Smooth muscle cell of bladder (primary cell): ENCODE data around the gene POM121L12. TPM values are rescaled to one million over a fixed set of nuclear protein-coding genes. Genes with fewer than 3 reads are reported as not detected.

Experiments used
- total RNA-seq: library from RNA; depleted of rRNA; stranded (reverse); fragments of >200 nt; gene quantifications from 2 replicates; pipeline ENCODE4 v1.2.3, GENCODE V29; 2014

Gene POM121L12
- total RNA-seq, result not detected in 2 replicates

DNA sequence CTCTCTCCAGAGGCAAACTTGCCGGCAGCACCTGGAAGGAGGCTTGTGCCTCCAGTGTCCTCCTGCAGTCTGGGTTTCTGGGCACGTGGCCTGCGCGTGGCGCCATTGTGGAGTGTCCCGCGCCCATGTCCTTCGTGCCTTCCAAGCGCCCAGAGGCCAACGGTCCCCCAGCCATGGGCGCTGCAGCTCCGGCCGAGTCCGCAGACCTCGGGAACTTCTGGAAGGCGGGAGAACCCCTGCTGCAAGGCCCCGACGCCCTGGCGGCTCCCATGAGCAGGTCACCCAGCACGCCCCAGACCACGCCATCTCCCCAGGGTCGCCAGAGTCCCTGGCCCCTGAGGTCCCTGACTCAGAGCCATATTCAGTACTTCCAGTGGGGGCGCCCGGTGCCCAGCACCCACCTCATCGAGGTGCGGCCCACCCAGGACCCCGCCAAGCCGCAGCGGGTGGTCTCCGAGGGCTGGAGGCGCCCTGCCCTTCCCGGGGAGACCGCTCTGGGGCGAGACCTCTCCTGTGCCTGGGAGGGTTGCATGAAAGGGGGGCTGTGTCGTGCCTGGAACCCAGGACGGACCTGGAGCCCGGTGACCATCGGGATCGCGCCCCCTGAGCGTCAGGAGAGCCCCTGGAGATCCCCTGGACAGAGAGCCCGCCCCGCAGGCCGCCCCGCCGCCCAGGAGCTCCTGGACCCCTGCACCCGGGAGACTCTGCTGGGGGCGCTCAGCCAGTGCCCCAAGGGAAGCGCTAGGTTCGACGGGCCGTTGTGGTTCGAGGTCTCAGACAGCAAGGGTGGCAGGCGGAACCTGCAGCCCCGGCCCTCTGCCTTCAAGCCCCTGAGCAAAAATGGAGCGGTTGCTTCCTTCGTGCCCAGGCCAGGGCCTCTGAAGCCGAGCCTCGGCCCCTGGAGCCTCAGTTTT, at the start of gene POM121L12:
Gene POM121L12 (plus strand): TSS at position 135 of the 914 bp plus-strand sequence. CDS start 39 bp downstream, at position 174.

